ENCODE measurements around the gene DNAH6.

Gene DNAH6

GRCh38 chr2:84697895-84698294 is 181.6 kb downstream of the DNAH6 start:
- no peak for DNase-seq (ENCODE audit: low read depth)

GRCh38 chr2:84700006-84700405 is 183.7 kb downstream of the DNAH6 start:
- DNase-seq (ENCODE audit: low read depth): no peak

DNA sequence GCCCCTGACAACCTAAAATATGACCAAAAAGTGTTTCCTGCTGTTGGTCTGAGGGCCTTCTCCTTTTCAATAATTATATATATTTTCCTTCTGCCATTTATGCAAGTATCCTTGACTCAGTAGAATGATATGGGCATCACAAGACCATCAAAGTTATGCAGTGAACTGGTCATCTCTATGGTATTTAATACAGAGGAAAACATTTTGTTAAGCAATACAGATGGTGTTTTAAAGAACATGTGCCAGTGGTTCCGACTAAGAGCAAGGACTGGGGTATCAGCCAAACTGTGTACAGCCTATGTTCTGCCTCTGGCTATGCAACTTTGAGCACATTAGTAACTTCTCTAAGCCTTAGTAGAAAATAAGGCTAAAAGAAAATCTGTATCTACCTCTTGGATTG is 185.6 kb downstream of the DNAH6 start:
- DNase-seq (ENCODE audit: low read depth): no peak

DNA sequence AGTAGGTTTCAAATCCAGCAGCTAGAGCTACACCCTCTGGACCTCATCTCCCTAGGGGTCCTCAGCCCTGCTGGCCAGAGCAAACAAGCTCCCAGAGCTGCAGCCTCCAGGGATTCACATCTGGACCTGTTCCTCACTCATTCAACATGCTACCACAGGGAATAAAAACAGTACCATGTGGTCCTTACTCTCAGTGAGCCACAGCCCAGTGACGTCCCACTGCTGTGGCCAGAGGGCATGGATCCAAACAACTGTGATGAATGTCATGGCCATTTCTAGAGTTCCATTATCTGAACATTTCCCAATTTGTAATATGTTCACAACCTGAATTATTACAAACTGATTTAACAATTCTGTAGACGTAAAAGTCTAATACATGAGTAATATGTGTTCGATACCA is 186.6 kb downstream of the DNAH6 start:
- DNase-seq (ENCODE audit: low read depth): no peak

- no peak for DNase-seq (ENCODE audit: low read depth)
Measured at GRCh38 chr2:84703831-84704230, 187.5 kb downstream of the DNAH6 start.

DNA sequence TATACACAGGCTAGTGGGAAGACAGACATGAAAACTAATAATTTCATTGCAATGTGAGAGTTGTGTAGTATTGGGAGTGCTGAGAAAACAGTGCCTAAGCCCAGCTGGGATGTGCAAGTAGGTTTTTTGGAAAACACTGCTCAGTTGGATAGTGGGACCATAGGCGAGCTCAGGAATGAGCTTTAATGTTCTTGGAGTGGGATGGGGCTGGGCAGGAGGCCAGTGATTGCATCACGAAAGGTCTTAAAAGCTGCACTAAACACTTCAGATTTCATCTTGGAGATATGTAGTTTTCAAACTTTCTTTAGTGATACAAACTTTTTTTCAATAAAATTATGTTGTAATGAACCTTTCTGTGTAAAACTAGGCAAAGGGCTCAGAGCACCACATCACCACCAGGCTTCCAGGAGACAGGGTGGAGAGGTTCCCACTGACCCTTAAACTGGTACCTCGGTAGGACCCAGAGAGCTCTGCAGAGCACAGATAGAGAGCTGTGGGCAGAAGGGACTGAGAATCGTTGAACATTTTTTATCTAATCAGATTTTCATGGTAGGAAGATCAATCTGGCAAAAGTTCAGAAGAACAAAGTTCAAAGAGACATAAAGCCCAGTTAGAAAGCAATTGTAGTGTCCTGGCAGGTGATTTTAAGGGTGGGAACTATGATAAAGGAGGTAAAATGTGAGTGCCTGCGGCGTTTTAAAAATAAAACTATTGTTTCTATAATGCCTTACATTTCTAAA is 188.4 kb downstream of the DNAH6 start:
- no peak for DNase-seq (ENCODE audit: low read depth)

GRCh38 chr2:84705858-84706257 is 189.6 kb downstream of the DNAH6 start:
- DNase-seq (ENCODE audit: low read depth): no peak

- DNase-seq (ENCODE audit: low read depth): no peak
Measured at GRCh38 chr2:84708442-84708841, 192.1 kb downstream of the DNAH6 start.

DNA sequence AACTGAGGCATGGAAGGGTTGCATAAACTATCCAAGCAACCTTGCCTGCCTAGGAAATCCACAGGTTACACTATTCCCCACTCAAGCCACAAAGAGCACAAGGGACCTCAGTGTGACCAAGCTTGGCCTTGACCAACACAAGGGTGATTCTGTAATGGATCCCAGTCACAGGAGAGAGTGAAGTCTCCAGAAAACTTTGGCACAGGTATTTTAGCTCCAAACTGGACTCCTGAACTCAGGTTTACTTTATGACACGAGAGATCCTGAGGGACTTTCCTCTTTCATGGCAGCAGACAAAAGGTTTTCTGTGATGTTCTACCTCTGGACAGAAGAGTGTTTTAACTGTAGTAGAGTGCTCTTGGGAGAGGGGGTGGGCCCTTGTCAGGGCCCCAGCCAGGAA is 195.4 kb downstream of the DNAH6 start:
- DNase-seq (ENCODE audit: low read depth): no peak

DNA sequence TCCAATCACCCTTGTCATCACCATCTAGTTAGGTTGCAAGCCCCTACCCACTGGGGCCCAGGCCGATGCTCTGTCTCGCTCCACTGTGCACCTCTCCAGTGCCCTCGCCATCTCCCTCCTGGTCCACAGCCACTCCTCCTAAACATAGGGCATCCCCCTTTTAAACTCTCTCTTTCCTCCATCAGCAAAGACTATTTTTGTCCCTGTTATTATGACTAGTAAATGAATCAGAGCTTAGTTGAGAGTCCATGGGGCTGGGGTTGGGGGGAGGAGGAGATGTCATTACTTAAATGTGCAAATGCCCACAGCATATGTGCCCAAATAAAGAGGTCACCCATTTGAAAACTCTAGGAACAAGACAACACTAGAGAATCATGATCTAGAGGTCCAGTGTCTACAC is 197.1 kb downstream of the DNAH6 start:
- no peak for DNase-seq (ENCODE audit: low read depth)

- no peak for DNase-seq (ENCODE audit: low read depth)
Measured at GRCh38 chr2:84716564-84716963, 200.3 kb downstream of the DNAH6 start.

DNA sequence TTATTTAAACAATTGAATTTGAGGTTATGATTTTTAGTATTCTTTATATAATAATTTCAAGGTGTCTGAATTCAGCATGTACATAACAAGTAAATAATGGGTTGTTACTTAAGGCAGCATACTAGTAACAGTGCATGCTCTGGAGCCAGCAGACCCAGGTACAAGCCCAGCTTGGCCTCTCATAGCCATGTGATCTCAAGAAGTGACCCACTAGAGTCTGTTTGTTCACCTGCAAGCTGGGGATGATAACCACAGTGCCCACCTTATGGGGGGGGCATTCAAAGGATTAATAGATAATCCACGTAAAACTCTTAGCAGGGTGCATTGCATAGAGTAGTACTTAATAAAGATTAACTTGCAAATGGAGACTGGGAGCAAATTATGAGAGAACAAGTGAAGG is 201.0 kb downstream of the DNAH6 start:
- DNase-seq (ENCODE audit: low read depth): no peak

- DNase-seq (ENCODE audit: low read depth): no peak
Measured at GRCh38 chr2:84719434-84719833, 203.1 kb downstream of the DNAH6 start.

- DNase-seq (ENCODE audit: low read depth): no peak
Measured at GRCh38 chr2:84723831-84724230, 207.5 kb downstream of the DNAH6 start.

DNA sequence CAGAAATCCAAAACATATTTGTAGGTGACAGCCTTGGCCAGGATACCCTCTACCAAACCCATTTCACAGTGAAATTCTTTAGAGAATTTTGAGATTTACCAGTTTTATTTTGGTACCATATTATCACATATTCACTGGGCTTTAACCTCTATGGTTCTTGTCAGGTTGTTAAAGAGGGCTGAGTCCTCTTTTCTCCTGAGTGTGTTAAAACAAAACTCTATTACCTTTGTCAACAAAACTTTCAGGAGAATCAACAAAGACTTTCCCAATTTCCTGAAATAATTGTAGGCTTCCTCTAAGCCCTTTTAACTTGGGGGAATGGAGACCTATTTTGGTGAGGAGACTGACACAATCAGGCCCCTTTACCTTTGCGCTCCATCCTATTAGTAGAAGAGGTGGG is 209.4 kb downstream of the DNAH6 start:
- no peak for DNase-seq (ENCODE audit: low read depth)

DNA sequence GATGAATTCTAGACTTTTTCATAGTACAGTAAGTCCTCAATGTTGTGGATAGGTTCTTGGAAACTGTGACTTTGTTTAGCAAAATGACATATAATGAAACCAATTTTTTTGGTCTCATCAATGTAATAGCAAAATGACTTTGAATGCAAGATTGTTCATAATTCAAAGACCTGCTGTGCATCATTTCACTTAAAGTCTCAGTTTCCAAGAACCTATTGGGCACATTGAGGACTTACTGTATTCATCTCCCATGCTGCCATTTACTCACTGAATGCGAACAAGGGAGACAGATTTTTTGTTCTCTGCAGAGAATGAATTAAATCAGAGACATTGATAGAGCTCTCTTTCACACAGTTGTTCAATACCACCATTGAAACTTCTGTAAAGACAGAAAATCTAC is 211.0 kb downstream of the DNAH6 start:
- no peak for DNase-seq (ENCODE audit: low read depth)

DNA sequence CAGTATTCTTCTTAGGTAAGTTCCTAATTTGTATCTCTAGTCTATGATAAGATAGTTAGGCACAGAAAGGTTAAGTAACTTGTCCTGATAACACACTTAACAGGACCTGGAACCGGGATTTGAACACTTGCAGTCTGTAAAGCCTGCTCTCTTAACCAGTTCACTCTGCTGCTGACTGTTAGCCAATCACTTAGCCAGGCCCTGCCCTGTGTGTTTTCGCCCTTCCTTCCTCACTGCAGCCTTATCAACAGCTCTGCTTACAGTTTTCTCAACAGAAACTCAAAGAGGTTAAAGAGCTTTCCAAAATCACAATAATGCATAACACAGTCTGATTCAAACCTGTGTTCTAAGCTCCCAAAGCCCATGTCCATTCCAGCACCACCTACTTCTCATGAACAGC is 212.9 kb downstream of the DNAH6 start:
- DNase-seq (ENCODE audit: low read depth): no peak

GRCh38 chr2:84731185-84731584 is 214.9 kb downstream of the DNAH6 start:
- no peak for DNase-seq (ENCODE audit: low read depth)

DNA sequence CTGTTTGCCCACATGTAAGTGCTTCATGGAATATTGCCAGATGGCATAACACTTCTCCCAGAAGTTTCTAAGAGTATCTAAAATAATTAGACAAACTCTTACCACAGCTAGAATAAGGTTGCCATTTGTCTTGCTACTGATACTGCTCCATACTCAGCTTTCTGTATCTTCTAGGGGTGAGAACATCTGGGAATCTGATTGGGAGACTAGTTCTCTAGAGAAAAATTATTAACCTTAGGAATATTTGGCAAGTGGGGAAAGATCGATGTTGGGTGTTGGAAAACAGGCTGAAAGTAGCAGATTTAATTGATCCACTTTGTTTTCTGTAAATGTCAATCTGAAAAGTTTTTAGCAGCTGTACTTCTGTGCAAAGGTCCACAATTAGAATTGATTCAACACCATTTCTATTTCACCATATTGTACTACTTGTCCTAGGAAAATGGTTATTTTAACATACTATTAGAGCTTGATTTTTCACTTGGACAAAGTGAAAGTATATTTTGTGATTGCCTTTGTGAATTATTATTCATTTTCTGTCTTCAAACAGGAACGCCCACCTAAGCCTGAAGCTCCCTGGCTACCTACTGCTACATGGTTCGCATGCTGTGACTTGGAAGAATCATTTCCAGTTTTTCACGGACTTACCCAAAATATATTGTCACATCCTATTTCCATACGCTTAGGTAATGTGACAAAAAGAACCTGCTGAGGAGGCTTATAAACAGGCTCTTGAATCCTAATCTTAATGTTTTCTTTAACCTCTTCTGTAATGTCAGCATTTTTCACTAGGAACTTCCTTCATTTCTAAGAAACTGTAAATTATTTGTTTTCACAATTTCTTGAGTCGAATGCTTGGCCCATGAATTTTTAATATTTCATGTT is 216.8 kb downstream of the DNAH6 start:
- DNase-seq (ENCODE audit: low read depth): no peak

- no peak for DNase-seq (ENCODE audit: low read depth)
Measured at GRCh38 chr2:84735389-84735788, 219.1 kb downstream of the DNAH6 start.

- peak; percentile 8 for DNase-seq (ENCODE audit: low read depth)
Measured at GRCh38 chr2:84741182-84741822, 225.0 kb downstream of the DNAH6 start.

DNA sequence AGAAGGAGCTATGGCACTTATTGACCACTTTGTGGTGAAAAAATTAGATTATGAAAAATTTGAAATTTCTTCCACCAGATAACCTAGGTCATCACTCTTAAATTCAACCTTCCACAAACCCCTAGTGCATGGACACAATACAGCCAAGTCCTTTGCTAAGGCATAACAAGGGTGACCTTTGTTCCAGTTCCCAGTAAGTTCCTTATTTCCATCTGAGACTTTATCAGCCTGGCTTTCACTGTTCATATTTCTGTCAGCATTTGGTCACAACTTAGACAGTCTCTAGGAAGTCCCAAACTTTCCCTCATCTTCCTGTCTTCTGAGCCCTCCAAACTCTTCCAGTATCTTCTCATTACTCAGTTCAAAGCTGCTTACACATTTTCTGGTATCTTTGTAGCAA is 232.0 kb downstream of the DNAH6 start:
- DNase-seq (ENCODE audit: low read depth): no peak

GRCh38 chr2:84749442-84749841 is 233.1 kb downstream of the DNAH6 start:
- DNase-seq (ENCODE audit: low read depth): no peak
